T-helper 22 cell (primary cell): ENCODE data around the gene KCNAB2.

Source experiments
- DNase-seq: peaks from one replicate; pipeline ENCODE4 v3.0.0-alpha.2; 2020; ENCODE audit warnings: low read depth

Gene KCNAB2

GRCh38 chr1:6033124-6033523, 12.6 kb upstream of the KCNAB2 start:
- no peak for DNase-seq

- no peak for DNase-seq
Observed at GRCh38 chr1:6033986-6034749, 11.5 kb upstream of the KCNAB2 start.

- DNase-seq, result no peak
Observed at GRCh38 chr1:6034750-6035096, 11.0 kb upstream of the KCNAB2 start.

- DNase-seq, result no peak
Observed at GRCh38 chr1:6035303-6035702, 10.4 kb upstream of the KCNAB2 start.

- no peak for DNase-seq
Observed at GRCh38 chr1:6035719-6036118, 10.0 kb upstream of the KCNAB2 start.

GRCh38 chr1:6037338-6037762, 8.3 kb upstream of the KCNAB2 start:
- DNase-seq, result no peak

- DNase-seq, result no peak
Observed at GRCh38 chr1:6038603-6039002, 7.1 kb upstream of the KCNAB2 start.

- no peak for DNase-seq
Observed at GRCh38 chr1:6039031-6039430, 6.7 kb upstream of the KCNAB2 start.

- DNase-seq, result no peak
Observed at GRCh38 chr1:6040444-6040843, 5.2 kb upstream of the KCNAB2 start.

GRCh38 chr1:6040861-6041415, 4.8 kb upstream of the KCNAB2 start:
- no peak for DNase-seq

- DNase-seq, result no peak
Observed at GRCh38 chr1:6041432-6042062, 4.1 kb upstream of the KCNAB2 start.

GRCh38 chr1:6043561-6043960, 2.1 kb upstream of the KCNAB2 start:
- DNase-seq, result no peak

GRCh38 chr1:6044481-6045109, 1.1 kb upstream of the KCNAB2 start:
- no peak for DNase-seq

GRCh38 chr1:6045110-6045502, 582 bp upstream of the KCNAB2 start:
- no peak for DNase-seq

GRCh38 chr1:6046279-6046678, 591 bp downstream of the KCNAB2 start:
- no peak for DNase-seq

- no peak for DNase-seq
Observed at GRCh38 chr1:6048179-6048867, 2.6 kb downstream of the KCNAB2 start.

- no peak for DNase-seq
Observed at GRCh38 chr1:6049419-6049818, 3.7 kb downstream of the KCNAB2 start.

- DNase-seq, result no peak
Observed at GRCh38 chr1:6051423-6051822, 5.7 kb downstream of the KCNAB2 start.

GRCh38 chr1:6052543-6053205, 7.0 kb downstream of the KCNAB2 start:
- DNase-seq, result no peak

- no peak for DNase-seq
Observed at GRCh38 chr1:6053206-6053546, 7.5 kb downstream of the KCNAB2 start.

GRCh38 chr1:6054596-6054995, 8.9 kb downstream of the KCNAB2 start:
- no peak for DNase-seq

GRCh38 chr1:6056572-6056948, 10.9 kb downstream of the KCNAB2 start:
- no peak for DNase-seq
